Jurkat, Clone E6-1 (cell line): ENCODE data around the gene MOB3A.
A peak's percentile ranks its signal among the peaks of the same experiment; 100 is the strongest.

Experiments
- DNase-seq: peaks from one replicate; pipeline ENCODE4 v3.0.0-alpha.2; 2011; ENCODE audit warnings: low read depth, low spot score
- H3K4me3 ChIP-seq: 2 replicates; pipeline ENCODE4 v1.5.1; 2011; ENCODE audit warnings: mild to moderate bottlenecking, low read length, control low read depth, moderate library complexity

Gene MOB3A

GRCh38 chr19:2050349-2050990 lies 45.7 kb downstream of the MOB3A start:
- peak overlapping the region; percentile 79 for H3K4me3 ChIP-seq
- no peak for DNase-seq

- no peak for DNase-seq
Measured at GRCh38 chr19:2049741-2050348, 46.3 kb downstream of the MOB3A start.

GRCh38 chr19:2048959-2049740 lies 47.0 kb downstream of the MOB3A start:
- DNase-seq = no peak
- peak overlapping the region; percentile 79 for H3K4me3 ChIP-seq

More at GRCh38 chr19:2049741-2050348, 46.3 kb downstream of the MOB3A start:
- H3K4me3 ChIP-seq = peak overlapping the region; percentile 79

- DNase-seq = no peak
- no peak overlapping the region for H3K4me3 ChIP-seq
Measured at GRCh38 chr19:2048104-2048958, 47.8 kb downstream of the MOB3A start.

- H3K4me3 ChIP-seq = no peak overlapping the region
- DNase-seq = no peak
Measured at GRCh38 chr19:2047449-2048103, 48.5 kb downstream of the MOB3A start.

GRCh38 chr19:2047076-2047448 lies 49.1 kb downstream of the MOB3A start:
- H3K4me3 ChIP-seq = no peak overlapping the region
- no peak for DNase-seq

- H3K4me3 ChIP-seq = no peak overlapping the region
- no peak for DNase-seq
Measured at GRCh38 chr19:2046046-2046907, 49.8 kb downstream of the MOB3A start.

GRCh38 chr19:2045501-2046045 lies 50.6 kb downstream of the MOB3A start:
- H3K4me3 ChIP-seq = no peak overlapping the region
- no peak for DNase-seq

GRCh38 chr19:2044709-2045500 lies 51.2 kb downstream of the MOB3A start:
- no peak overlapping the region for H3K4me3 ChIP-seq

GRCh38 chr19:2043961-2044708 lies 52.0 kb downstream of the MOB3A start:
- no peak for DNase-seq
- H3K4me3 ChIP-seq = no peak overlapping the region

More at GRCh38 chr19:2044709-2045500, 51.2 kb downstream of the MOB3A start:
- DNase-seq = no peak

- no peak overlapping the region for H3K4me3 ChIP-seq
- no peak for DNase-seq
Measured at GRCh38 chr19:2043251-2043641, 52.9 kb downstream of the MOB3A start.

GRCh38 chr19:2042485-2043250 lies 53.5 kb downstream of the MOB3A start:
- no peak for DNase-seq
- peak overlapping the region; percentile 58 for H3K4me3 ChIP-seq

- peak overlapping the region; percentile 60 for H3K4me3 ChIP-seq
- DNase-seq = peak; percentile 91
Measured at GRCh38 chr19:2041683-2042484, 54.2 kb downstream of the MOB3A start.

GRCh38 chr19:2041433-2041682 lies 54.8 kb downstream of the MOB3A start:
- no peak for DNase-seq
- H3K4me3 ChIP-seq = peak overlapping the region; percentile 60
